Measurements from ENCODE around the gene AKAP13.

The AKAP13 gene

DNA sequence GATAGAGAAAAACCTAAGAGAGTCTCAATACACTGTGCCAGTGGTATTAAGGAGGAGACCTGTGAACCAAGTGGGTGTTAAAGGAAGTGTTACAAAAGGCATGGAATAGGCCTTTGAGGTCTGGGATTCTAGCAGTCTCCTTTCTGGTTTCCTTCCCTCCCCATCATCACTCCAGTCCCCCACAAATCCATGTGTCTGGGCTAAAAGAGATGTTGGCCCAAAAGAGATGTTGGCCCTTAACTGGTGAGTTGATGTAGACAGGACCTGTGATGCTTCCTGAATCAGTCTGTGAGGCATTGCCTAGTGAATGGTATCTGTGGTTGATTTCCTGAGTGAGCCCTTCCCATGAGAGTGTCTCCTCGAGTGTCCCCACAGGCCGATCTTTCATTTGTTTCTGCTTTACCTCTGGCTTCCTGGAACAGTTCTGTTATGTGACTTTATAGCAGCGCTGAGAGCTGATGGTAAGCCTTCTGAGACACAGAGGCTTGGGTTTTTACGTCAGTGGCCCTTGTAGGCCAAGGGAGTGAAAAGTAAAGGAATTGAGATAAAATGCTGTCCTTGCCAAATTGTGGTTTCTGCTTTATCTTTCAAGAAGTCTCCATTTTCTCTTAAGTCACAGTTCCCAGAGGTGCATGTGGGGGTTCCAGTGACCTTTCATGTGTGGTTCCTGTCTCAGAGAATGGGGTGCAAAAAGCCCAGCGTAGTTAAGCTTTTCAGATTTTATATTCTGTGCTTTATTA, 326.5 kb downstream of the AKAP13 start:
- Mint-ChIP-seq H3K9me3 (no peaks in the 10 kb centered on the region), H3K27ac (peak overlapping the region; percentile 99), H3K4me1 (peaks cover 86% of the 10 kb centered on the region), H3K27me3 (no peaks in the 10 kb centered on the region), H3K36me3 (peaks cover 44% of the 10 kb centered on the region), H3K4me3 (peak overlapping the region; percentile 77)
- ATAC-seq = peak; percentile 76

DNA sequence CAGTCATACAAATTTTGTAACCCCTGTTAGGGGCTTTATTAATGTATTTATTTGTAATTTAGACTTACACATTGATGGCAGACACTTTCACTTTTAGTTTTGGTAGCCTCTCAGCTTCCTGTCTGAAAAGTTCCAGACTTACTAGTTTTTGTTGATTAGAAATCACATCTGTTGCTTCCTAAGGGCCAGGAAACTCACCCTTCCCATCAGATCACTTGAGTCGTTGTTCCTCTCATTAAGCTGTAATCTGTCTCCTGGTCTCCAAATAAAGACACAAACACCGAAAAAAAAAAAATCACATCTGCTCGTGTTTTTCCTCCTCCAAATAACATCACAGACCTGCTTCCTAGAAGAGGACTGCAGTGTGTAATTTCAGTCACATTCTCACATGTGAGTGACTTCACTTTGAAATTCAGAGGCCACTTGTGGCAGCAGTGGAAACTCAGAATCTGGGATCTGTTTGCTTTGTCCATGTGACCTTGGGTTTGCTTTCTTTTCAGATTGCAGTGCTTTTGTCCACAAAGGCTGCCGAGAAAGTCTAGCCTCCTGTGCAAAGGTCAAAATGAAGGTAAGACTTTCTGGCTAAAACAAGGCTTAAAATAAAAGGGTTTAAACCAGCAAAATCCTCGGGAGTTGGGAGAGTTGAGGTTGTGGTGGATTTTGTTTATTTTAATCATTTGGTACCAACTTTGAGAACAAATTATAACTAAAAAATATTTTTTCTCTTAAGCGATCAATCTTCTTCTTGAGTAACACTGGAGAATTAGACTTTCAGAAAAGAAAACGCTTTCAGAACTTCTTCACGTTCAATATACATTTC, 327.3 kb downstream of the AKAP13 start:
- ATAC-seq = peak; percentile 37
- no peaks in the 10 kb centered on the region for H3K9me3 Mint-ChIP-seq
- H3K36me3 Mint-ChIP-seq = peaks cover 46% of the 10 kb centered on the region
- H3K27me3 Mint-ChIP-seq = no peaks in the 10 kb centered on the region
- H3K4me1 Mint-ChIP-seq = peaks cover 80% of the 10 kb centered on the region
- H3K4me3 Mint-ChIP-seq = peak overlapping the region; percentile 77
- H3K27ac Mint-ChIP-seq = peak overlapping the region; percentile 99

DNA sequence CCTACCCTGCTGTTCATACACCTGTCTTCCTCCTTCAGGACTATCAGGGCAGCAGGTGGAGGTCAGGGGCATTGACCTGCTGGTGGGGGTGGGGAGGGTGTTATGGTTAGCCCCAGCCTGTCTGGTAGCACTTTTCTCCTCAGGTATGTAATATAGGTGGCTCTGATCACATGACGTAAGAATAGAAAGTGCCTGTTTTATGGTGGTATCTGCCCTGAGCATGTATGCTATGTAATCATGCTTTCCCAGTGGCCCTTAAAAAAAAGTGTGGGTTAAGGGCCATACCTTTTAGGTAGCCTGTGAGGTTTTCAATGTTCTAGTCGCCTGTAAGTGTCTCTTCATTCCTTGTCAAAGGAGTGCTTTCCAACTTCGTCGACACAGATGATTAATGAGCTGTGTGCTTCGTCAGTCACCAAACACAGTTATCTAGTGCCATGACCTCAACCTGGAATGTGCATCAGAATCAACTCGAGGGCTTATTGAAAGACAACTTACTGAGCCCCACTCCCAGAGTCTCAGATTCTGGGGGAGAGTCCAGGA, 328.1 kb downstream of the AKAP13 start:
- H3K27ac Mint-ChIP-seq = peak overlapping the region; percentile 99
- H3K9me3 Mint-ChIP-seq = no peaks in the 10 kb centered on the region
- ATAC-seq = no peak
- peak overlapping the region; percentile 57 for H3K4me3 Mint-ChIP-seq
- no peaks in the 10 kb centered on the region for H3K27me3 Mint-ChIP-seq
- H3K36me3 Mint-ChIP-seq = peaks cover 53% of the 10 kb centered on the region
- peaks cover 72% of the 10 kb centered on the region for H3K4me1 Mint-ChIP-seq

GRCh38 chr15:85709250-85709649, 328.8 kb downstream of the AKAP13 start:
- ATAC-seq = no peak
- Mint-ChIP-seq H3K4me1 (peaks cover 68% of the 10 kb centered on the region), H3K27ac (peak overlapping the region; percentile 99), H3K9me3 (no peaks in the 10 kb centered on the region), H3K36me3 (peaks cover 60% of the 10 kb centered on the region), H3K4me3 (no peak overlapping the region), H3K27me3 (no peaks in the 10 kb centered on the region)

GRCh38 chr15:85710340-85710842, 330.0 kb downstream of the AKAP13 start:
- no peaks in the 10 kb centered on the region for H3K9me3 Mint-ChIP-seq
- peaks cover 64% of the 10 kb centered on the region for H3K4me1 Mint-ChIP-seq
- peak overlapping the region; percentile 6 for H3K4me3 Mint-ChIP-seq
- no peaks in the 10 kb centered on the region for H3K27me3 Mint-ChIP-seq
- peaks cover 63% of the 10 kb centered on the region for H3K36me3 Mint-ChIP-seq
- peak; percentile 79 for ATAC-seq
- H3K27ac Mint-ChIP-seq = peak overlapping the region; percentile 99

DNA sequence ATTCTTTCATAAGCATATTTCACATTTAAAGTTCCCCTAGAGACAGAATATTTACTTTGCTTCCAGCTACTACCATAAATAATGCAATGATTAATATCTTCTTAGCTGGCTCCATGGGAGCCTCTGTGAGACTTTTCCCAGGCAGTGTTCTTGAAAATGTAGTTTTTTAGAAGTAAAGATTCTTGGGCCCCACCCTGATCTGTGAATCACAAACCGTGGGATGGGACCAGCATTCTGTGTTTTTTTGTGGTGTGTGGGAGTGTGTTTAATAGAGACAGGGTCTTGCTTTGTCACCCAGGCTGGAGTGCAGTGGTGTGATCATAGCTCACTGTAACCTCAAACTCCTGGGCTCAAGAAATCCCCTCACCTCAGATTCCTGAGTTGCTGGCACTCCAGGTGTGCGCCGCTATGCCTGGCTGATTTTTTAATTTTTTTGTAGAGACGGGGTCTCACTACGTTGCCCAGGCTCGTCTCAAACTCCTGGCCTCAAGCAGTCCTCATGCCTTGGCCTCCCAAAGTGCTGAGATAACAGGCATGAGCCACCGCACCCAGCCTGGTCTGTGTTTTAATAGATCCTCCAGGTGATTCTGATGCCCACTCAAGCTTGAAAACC, 331.3 kb downstream of the AKAP13 start:
- H3K36me3 Mint-ChIP-seq = peaks cover 61% of the 10 kb centered on the region
- H3K9me3 Mint-ChIP-seq = no peaks in the 10 kb centered on the region
- peaks cover 57% of the 10 kb centered on the region for H3K4me1 Mint-ChIP-seq
- H3K4me3 Mint-ChIP-seq = no peak overlapping the region
- H3K27ac Mint-ChIP-seq = peak overlapping the region; percentile 99
- no peak for ATAC-seq
- H3K27me3 Mint-ChIP-seq = no peaks in the 10 kb centered on the region

GRCh38 chr15:85716261-85716660, 335.9 kb downstream of the AKAP13 start:
- H3K27ac Mint-ChIP-seq = peak overlapping the region; percentile 90
- no peaks in the 10 kb centered on the region for H3K9me3 Mint-ChIP-seq
- peaks cover 79% of the 10 kb centered on the region for H3K36me3 Mint-ChIP-seq

GRCh38 chr15:85717212-85717611, 336.8 kb downstream of the AKAP13 start:
- Mint-ChIP-seq H3K4me3 (no peak overlapping the region), H3K27ac (peak overlapping the region; percentile 90), H3K27me3 (no peaks in the 10 kb centered on the region), H3K4me1 (peaks cover 46% of the 10 kb centered on the region), H3K9me3 (no peaks in the 10 kb centered on the region), H3K36me3 (peaks cover 70% of the 10 kb centered on the region)
- no peak for ATAC-seq

More at GRCh38 chr15:85716261-85716660, 335.9 kb downstream of the AKAP13 start:
- peaks cover 54% of the 10 kb centered on the region for H3K4me1 Mint-ChIP-seq
- H3K4me3 Mint-ChIP-seq = no peak overlapping the region
- no peaks in the 10 kb centered on the region for H3K27me3 Mint-ChIP-seq
- ATAC-seq = no peak

DNA sequence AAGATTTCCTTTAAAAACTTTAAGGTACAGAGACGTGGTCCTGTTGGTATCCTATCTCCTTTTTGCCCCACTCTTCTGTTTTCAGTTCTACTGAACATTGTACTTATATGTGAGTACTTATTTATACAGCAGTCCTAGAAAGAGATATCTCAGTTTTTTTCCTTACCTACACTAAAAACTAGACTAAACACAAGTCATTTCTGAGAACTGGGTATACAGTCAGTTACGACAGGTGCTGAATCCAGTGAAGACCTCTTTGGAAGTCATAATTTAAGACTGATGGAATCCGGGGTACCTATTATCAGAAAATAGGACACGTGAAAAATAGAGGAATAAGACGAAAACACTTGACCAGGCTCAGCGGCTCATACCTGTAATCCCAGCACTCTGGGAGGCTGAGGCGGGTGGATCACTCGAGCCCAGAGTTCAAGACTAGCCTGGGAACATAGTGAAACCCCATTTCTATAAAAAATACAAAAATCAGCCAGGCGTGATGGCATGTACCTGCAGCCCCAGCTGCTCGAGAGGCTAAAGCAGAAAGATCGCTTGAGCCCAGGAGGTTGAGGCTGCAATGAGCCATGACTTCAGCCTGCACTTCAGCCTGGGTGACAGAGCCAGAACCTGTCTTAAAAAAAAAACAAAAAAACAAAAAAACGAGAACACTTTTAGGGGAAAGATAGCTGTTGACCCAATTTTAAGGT, 338.0 kb downstream of the AKAP13 start:
- peaks cover 50% of the 10 kb centered on the region for H3K4me1 Mint-ChIP-seq
- peaks cover 67% of the 10 kb centered on the region for H3K36me3 Mint-ChIP-seq
- H3K4me3 Mint-ChIP-seq = no peak overlapping the region
- H3K9me3 Mint-ChIP-seq = no peaks in the 10 kb centered on the region
- H3K27ac Mint-ChIP-seq = peak overlapping the region; percentile 90
- H3K27me3 Mint-ChIP-seq = no peaks in the 10 kb centered on the region
- peak; percentile 77 for ATAC-seq

GRCh38 chr15:85718981-85719380, 338.6 kb downstream of the AKAP13 start:
- Mint-ChIP-seq H3K36me3 (peaks cover 65% of the 10 kb centered on the region), H3K4me3 (no peak overlapping the region), H3K4me1 (peaks cover 48% of the 10 kb centered on the region), H3K9me3 (no peaks in the 10 kb centered on the region), H3K27ac (peak overlapping the region; percentile 90), H3K27me3 (no peaks in the 10 kb centered on the region)
- no peak for ATAC-seq

DNA sequence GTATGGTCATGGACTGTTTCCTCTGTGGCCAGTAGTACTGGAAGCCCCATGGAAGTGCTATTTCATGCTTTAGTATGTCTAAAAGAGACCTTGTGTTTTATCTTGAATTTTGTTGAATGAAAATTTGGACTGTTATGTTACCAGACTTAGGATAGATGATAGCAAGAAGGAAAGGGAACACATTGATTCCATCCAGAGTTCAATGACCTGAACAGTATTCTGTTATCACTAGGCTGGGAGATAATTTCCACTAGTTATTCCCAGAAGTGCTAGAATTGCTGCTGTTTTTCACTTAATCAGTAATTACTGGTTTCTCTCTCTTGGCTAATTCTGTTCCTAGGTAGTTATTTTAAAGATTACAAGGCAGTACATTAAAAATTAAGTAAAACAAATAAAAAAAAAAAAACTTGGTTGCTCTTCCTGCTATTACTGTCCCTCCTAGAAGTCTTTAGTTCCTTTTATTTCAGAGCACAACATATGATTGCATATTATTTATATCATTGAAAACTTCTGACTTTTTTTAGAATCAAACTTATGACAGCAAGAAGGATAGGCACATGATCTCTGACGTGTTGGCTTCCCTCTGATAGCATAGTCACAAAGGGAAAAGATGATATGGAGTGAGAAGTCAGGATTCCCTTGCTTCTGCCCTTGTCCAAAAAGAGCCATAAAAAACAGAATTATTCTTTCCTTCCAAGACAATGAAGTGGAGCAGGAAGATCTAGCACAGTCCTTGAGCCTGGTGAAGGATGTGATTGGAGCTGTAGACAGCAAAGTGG, 342.2 kb downstream of the AKAP13 start:
- H3K27me3 Mint-ChIP-seq = no peaks in the 10 kb centered on the region
- peaks cover 63% of the 10 kb centered on the region for H3K36me3 Mint-ChIP-seq
- H3K9me3 Mint-ChIP-seq = no peaks in the 10 kb centered on the region
- peak overlapping the region; percentile 59 for H3K27ac Mint-ChIP-seq
- H3K4me3 Mint-ChIP-seq = no peak overlapping the region
- no peak for ATAC-seq
- peaks cover 36% of the 10 kb centered on the region for H3K4me1 Mint-ChIP-seq

DNA sequence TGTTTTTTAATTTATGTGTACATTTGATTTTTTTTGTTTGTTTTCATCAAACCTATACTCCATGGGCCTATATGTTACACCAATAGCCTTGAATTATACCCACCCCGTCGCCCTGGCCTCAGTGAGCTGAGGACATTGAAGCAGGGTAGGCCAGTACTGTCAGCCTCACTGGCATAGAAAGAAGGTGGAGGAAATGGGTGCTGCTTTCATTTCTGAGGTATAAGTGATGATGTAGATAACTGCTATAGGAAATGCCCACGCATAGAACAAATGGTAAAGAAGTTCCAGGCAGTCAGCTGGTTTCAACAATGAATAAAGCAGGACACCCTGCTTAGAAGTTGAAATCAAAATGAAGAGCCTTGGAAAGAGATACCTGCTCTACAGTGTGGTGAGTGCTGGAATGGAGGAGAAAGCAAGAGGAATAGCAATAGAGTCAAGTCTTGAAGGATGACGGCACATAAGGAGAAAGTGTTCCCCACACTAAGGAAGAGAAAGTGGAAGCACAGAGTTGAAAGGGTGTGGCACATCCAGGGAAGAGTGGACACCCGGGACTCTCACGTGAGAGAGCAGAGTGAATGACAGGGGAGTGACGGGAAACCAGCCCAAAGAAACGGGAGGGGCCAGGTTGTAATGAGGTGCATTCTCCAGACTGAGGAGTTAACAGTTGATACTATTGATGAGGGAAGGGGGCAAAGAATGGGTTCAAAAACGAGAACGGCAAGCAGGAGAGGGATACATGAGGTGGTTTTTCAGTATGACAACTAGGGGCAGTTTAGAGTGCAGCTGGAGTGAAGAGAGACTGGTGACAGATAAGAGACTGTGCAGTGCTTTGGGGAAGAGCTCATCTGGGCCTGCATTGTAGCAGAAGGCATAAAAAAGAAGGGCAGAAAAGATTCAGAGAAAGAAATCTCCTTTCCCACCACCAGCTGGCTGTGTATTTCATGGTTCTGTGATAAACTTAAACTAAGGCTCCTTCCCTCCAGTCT, 343.9 kb downstream of the AKAP13 start:
- H3K36me3 Mint-ChIP-seq = peaks cover 56% of the 10 kb centered on the region
- no peak overlapping the region for H3K4me3 Mint-ChIP-seq
- no peaks in the 10 kb centered on the region for H3K27me3 Mint-ChIP-seq
- H3K27ac Mint-ChIP-seq = peak overlapping the region; percentile 69
- peaks cover 22% of the 10 kb centered on the region for H3K4me1 Mint-ChIP-seq
- no peak for ATAC-seq
- H3K9me3 Mint-ChIP-seq = no peaks in the 10 kb centered on the region

DNA sequence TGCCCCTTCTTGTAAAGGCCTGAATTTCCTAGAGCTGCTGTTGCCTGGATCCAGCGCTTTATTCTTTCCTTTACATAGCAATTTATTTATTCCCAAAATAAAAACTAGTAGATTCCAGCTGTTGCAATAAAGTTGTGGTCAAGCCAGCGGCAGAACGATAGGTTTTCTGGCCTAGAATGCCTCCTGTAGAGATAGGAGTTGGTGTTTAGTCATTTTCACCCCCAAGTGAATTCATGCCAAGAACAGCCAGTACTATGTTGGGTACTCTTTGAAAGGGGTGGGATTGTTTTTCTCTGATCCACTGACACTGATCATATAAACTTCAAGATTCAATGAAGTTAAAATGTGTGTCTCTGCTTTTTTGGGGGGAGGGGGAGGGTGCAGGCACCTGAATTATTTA, 344.6 kb downstream of the AKAP13 start:
- no peak for ATAC-seq
- peaks cover 29% of the 10 kb centered on the region for H3K4me1 Mint-ChIP-seq
- H3K27ac Mint-ChIP-seq = peak overlapping the region; percentile 69
- peaks cover 60% of the 10 kb centered on the region for H3K36me3 Mint-ChIP-seq
- H3K9me3 Mint-ChIP-seq = no peaks in the 10 kb centered on the region
- H3K4me3 Mint-ChIP-seq = no peak overlapping the region
- no peaks in the 10 kb centered on the region for H3K27me3 Mint-ChIP-seq

Data from stimulated activated memory B cell treated with anti-CD40 and anti-IgM and Interleukin-4, amounts not matched to agents 10 μg/mL and 1 μg/mL and 100 μg/mL, for 72 hours (primary cell).